ENCODE results near the gene ST6GALNAC3. TPM values are rescaled to one million over a fixed set of nuclear protein-coding genes. Genes with fewer than 3 reads are reported as not detected.
A peak's percentile ranks its signal among the peaks of the same experiment; 100 is the strongest.
"Not testable (repeated sequence)": the region's sequence is repeated elsewhere in the genome, so short reads cannot be mapped to it uniquely, and the experiment has no call there.

ST6GALNAC3 gene
- polyA plus RNA-seq, 1 donor = 3.7 TPM

- DNase-seq = no peak
Observed at GRCh38 chr1:76202670-76203069, 128.1 kb downstream of the ST6GALNAC3 start.

- DNase-seq = no peak
Observed at GRCh38 chr1:76203127-76203526, 128.6 kb downstream of the ST6GALNAC3 start.

GRCh38 chr1:76209238-76209637, 134.7 kb downstream of the ST6GALNAC3 start:
- DNase-seq = no peak

GRCh38 chr1:76209648-76210047, 135.1 kb downstream of the ST6GALNAC3 start:
- no peak for DNase-seq

GRCh38 chr1:76210160-76210559, 135.6 kb downstream of the ST6GALNAC3 start:
- DNase-seq = no peak

- DNase-seq = no peak
Observed at GRCh38 chr1:76218888-76219287, 144.3 kb downstream of the ST6GALNAC3 start.

GRCh38 chr1:76219366-76219818, 144.8 kb downstream of the ST6GALNAC3 start:
- no peak for DNase-seq

- no peak for DNase-seq
Observed at GRCh38 chr1:76224752-76225151, 150.2 kb downstream of the ST6GALNAC3 start.

GRCh38 chr1:76225526-76225925, 151.0 kb downstream of the ST6GALNAC3 start:
- DNase-seq = no peak

GRCh38 chr1:76227621-76228020, 153.1 kb downstream of the ST6GALNAC3 start:
- DNase-seq = no peak

GRCh38 chr1:76229279-76230005, 154.9 kb downstream of the ST6GALNAC3 start:
- DNase-seq = no peak

- DNase-seq = no peak
Observed at GRCh38 chr1:76230842-76231281, 156.3 kb downstream of the ST6GALNAC3 start.

- DNase-seq = no peak
Observed at GRCh38 chr1:76231320-76231719, 156.8 kb downstream of the ST6GALNAC3 start.

- DNase-seq = no peak
Observed at GRCh38 chr1:76232666-76233065, 158.1 kb downstream of the ST6GALNAC3 start.

- no peak for DNase-seq
Observed at GRCh38 chr1:76234061-76234460, 159.5 kb downstream of the ST6GALNAC3 start.

- no peak for DNase-seq
Observed at GRCh38 chr1:76237211-76237610, 162.7 kb downstream of the ST6GALNAC3 start.

- no peak for DNase-seq
Observed at GRCh38 chr1:76238094-76238628, 163.6 kb downstream of the ST6GALNAC3 start.

- no peak for DNase-seq
Observed at GRCh38 chr1:76239470-76239918, 164.9 kb downstream of the ST6GALNAC3 start.

GRCh38 chr1:76240316-76240715, 165.8 kb downstream of the ST6GALNAC3 start:
- no peak for DNase-seq

GRCh38 chr1:76242587-76242986, 168.0 kb downstream of the ST6GALNAC3 start:
- not testable (repeated sequence) for DNase-seq

- DNase-seq = no peak
Observed at GRCh38 chr1:76247261-76247852, 172.8 kb downstream of the ST6GALNAC3 start.

- peak; percentile 58 for DNase-seq
Observed at GRCh38 chr1:76250271-76250670, 175.7 kb downstream of the ST6GALNAC3 start.

GRCh38 chr1:76252431-76252830, 177.9 kb downstream of the ST6GALNAC3 start:
- no peak for DNase-seq
